Activated naive CD4-positive, alpha-beta T cell treated with anti-CD3 and anti-CD28 coated beads, Interleukin-2, amount 50 U/mL, for 72 hours (primary cell): ENCODE data around the gene EHMT2. TPM values are rescaled to one million over a fixed set of nuclear protein-coding genes. Genes with fewer than 3 reads are reported as not detected.

Source experiments
- ATAC-seq, 2 donors: fragments of 150-1000 bp; cut with Tn5 transposase; 2 replicates each; pipeline ENCODE4 v1.10.0; 2021; ENCODE audit warnings: mild to moderate bottlenecking in 2 of 2, moderate library complexity in 2 of 2
- DNase-seq, 2 donors: peaks; one replicate each; pipeline ENCODE4 v3.0.0; 2021 to 2022; ENCODE audit warnings: low spot score in 2 of 2
- H3K27ac Mint-ChIP-seq, 2 donors: one replicate each; pipeline ENCODE4 v1.8.0; 2022; ENCODE audit warnings: mild to moderate bottlenecking in 2 of 2, mixed read lengths in 2 of 2
- H3K36me3 Mint-ChIP-seq, 2 donors: one replicate each; pipeline ENCODE4 v1.8.0; 2022; ENCODE audit warnings: mixed read lengths in 2 of 2
- H3K9me3 Mint-ChIP-seq, 2 donors: one replicate each; pipeline ENCODE4 v1.8.0; 2022; ENCODE audit warnings: mixed read lengths in 2 of 2
- total RNA-seq, 2 donors: library from RNA; stranded (reverse); gene quantifications; one replicate each; pipeline ENCODE4 v1.2.3, GENCODE V29; 2022

The EHMT2 gene
- total RNA-seq, 2 donors from 2014 or later = 40.1 to 58.5 TPM

DNA sequence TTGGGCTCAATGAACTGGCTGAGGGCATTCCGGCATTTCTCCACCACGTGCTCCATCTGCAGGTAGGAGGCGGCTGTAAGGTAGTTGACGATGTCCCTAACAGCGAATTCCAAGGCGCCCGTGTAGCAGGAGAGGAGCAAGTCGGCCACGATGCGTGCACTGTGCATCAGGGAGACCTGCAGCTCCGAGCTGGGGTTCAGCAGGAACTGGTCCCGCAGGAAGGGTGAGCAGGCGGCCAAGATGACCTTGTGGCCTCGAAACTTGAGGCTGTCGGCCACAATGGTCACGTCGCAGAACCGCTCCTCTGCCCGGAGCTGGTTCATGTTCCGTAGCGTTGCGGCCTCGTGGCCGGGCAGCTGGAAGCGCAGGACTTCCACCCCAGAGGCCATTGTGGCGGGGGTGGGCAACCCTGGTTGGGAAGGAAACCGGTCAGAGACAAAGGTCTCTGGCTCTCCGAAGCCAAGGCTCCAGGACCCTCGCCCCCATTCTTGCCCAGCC is 3.5 kb upstream of the EHMT2 start:
- DNase-seq (no peak), ATAC-seq (no peak)
- peaks cover 6 to 11% of the 10 kb centered on the region in 2 donors for H3K36me3 Mint-ChIP-seq
- H3K9me3 Mint-ChIP-seq = no peaks in the 10 kb centered on the region
- no peak overlapping the region for H3K27ac Mint-ChIP-seq

DNA sequence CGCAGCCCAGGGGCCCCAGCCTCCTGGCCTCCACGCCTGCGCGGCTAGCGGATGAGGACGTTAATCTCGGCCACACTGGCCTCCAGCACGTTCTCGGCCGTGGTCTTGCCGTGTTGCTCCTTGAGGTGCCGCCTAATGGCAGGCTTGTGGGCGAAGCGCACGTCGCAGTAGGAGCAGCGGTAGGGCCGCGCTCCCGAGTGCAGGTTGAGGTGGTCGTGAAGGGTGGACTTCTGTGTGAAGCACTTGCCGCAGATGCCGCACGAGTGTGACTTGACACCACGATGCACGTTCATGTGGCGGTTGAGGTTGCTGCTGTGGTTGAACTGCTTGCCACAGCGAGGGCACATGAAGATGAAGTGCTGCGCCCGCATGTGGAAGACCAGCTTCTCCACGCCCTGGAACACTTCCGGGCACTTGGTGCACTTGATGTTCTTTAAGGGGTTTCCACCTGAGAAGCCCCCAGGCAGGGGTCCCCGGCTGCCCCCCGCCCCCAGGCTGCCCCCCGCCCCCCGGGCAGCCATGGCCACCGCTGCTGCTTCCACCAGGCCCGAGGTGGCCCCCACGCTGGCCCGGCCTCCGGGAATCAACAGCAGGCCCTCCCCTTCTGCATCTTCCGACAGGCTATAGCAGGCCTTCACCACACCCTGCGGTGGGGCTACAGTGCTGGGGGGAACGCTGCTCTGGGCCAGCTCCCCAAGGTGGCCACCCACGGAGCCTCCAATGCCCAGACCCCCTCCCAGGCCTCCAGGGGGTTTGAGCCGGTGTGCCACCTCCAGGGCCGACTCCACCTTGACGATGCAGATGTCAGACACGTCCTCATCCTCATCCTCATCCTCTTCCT is 2.6 kb upstream of the EHMT2 start:
- DNase-seq (no peak), ATAC-seq (no peak)
- H3K36me3 Mint-ChIP-seq = peaks cover 6 to 11% of the 10 kb centered on the region in 2 donors
- no peaks in the 10 kb centered on the region for H3K9me3 Mint-ChIP-seq
- H3K27ac Mint-ChIP-seq = peak overlapping the region in 1 of 2 donors; percentile 93

DNA sequence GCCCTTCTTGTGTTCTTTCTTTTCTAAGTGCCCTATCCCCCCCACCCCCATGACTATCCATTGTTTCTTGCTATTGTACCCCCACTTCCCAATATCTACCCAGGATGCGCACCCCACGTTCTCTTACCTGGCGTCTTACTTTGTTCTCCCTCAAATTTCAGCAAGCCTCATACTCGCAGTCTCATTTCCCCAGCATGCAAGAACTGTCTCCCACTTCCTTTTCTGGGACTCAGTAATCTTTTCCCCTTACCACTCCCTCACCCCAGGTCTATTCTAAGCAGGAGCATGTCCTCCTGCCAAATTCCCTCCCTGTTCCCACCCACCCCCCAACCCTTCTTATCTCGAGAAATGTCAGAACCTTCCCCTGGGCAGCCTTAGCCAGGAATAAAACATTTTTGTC is 1.7 kb upstream of the EHMT2 start:
- DNase-seq (no peak), ATAC-seq (no peak)
- no peaks in the 10 kb centered on the region for H3K9me3 Mint-ChIP-seq
- H3K36me3 Mint-ChIP-seq = peaks cover 6 to 11% of the 10 kb centered on the region in 2 donors
- H3K27ac Mint-ChIP-seq = peak overlapping the region; percentile 91 to 93

DNA sequence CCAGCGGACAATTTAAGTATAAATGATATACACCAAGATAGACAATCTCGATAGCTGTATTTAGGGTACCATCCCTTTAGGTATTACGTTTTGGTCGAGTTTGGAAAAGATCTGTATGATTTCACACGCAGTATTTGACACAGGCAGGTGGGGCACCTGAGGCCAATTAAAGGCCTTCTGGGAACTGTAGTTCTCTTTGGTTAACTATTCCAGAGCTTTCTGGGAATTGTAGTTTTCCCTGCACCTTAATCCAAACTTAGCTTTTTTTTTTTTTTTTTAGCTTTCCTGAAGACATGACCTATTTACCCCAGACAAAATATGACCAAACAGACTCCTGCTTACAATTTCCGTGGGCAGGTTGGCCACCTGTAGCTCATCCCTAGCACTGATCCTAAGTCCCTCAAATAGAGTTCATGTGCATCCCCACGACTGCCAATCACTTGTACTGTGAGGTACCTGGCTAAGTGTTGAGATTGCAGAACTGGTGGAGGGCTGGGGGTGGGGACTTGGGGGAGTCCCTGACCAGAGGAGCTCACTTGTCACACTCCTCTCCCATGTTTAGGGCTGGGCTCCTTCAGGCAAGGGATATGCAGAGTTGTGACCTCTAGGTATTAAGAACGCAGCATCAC is 999 bp upstream of the EHMT2 start:
- DNase-seq (no peak), ATAC-seq (peak; percentile 13 to 40)
- peaks cover 6 to 11% of the 10 kb centered on the region in 2 donors for H3K36me3 Mint-ChIP-seq
- H3K9me3 Mint-ChIP-seq = no peaks in the 10 kb centered on the region
- H3K27ac Mint-ChIP-seq = peak overlapping the region; percentile 93 to 96

DNA sequence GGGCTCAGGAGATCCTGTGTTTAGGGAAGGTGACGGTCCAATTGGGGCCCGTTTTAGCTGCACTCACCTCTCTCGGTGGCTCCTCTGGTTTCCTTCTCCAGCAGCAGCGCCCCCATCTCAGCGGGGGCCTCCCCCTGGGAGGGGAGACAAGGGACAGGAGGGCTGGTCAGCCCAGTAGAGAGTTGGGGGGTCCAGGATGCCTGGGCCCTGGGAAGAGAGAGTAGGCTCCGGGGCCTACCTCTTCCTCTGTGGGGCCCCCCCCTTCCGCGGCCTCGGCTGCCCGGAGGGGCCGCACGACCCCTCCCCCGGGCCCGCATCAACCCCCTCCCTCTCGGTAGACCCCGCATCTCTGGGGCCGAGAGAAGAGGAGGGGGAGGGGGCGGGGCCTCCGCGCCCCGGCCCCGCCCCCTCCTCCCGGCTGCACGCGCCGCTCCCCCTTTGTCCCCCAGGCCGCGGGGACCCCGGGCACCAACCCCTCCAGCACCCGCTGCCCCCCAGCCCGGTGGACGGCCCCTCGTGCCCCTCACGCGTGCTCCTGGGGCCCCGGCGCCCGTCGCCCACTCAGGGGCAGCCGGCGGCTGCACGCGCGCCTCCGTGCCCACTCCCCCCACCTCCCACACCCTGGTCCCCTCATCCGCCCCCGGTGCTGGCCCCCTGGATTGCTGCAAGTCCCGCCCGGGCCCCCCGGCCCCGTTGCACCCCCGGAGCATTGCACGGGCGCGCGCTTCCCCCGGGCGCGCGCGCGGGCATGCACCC is 464 bp downstream of the EHMT2 start:
- ATAC-seq = peak; percentile 0 to 2
- DNase-seq = no peak
- Mint-ChIP-seq H3K36me3 (peaks cover 11 to 12% of the 10 kb centered on the region in 2 donors), H3K9me3 (no peaks in the 10 kb centered on the region), H3K27ac (peak overlapping the region; percentile 93 to 96)

DNA sequence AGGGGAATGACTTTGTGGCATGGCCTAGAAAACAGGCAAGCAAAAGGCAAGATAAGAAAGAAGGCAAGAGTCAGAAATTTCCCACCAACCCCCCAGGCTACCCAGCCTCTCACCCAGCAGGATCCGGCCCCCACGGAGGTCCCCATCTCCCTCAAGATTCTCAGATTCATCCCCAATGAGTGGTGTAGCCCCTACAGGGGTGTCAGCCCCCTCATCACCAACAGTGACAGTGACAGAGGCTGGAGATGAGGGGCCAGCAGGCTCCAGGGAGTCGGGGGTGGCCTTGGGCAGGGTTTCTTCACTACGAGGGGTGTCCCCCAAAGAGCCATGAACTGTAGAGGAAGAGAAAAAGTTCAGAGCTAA is 1.0 kb downstream of the EHMT2 start:
- Mint-ChIP-seq H3K9me3 (no peaks in the 10 kb centered on the region), H3K27ac (peak overlapping the region; percentile 86 to 96), H3K36me3 (peaks cover 11 to 14% of the 10 kb centered on the region in 2 donors)
- ATAC-seq (no peak), DNase-seq (no peak)

DNA sequence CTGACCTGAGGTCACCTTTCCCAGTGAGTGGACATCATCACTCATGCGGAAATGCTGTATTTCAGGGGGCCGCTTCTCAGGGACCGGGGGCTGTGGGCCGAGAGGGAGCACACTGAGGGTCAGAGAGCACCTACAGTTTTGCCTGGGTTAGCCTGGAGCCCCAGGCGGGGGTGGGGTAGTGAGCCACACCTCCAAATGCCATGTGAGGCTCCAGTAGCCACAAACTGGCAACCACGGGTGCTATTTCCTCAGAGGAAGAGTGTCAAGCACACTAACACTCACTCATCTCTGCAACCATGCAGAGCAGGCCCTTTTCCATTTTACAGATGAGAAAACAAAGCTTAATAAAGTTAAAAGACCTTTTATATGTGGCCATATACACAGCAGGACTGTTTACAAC is 4.7 kb downstream of the EHMT2 start:
- Mint-ChIP-seq H3K27ac (no peak overlapping the region), H3K36me3 (peaks cover under 1 to 8% of the 10 kb centered on the region in 2 donors), H3K9me3 (no peaks in the 10 kb centered on the region)
- no peak for DNase-seq
- no peak for ATAC-seq

DNA sequence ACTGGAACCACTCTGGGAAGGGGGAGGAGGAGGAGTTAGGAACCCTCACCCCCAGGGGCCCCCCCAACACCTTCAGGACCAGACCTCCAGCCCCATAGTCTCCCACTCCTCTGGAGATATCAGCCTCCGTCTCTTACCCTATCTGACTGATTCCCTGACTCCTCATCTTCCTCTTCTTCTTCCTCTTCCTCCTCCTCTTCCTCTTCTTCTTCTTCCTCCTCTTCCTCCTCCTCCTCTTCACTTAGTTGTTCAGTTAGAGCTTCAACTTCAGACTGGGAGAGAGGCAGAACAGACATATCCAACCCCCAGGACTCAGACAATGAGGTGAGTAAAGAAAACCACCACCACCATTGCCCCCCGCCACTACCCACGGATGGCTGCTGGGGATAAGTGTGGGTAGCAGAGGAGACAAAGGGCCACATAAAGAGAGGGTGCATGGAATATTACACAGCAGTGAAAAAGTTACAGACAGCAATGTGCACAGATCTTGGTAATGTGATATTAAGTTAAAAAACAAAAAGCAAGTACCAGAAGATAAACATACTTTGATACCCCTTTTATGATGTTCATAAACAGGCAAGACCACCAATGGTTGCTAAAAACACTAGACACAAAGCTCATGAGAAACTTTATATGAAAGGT is 8.0 kb downstream of the EHMT2 start:
- ATAC-seq (no peak), DNase-seq (no peak)
- peaks cover 5 to 8% of the 10 kb centered on the region in 2 donors for H3K36me3 Mint-ChIP-seq
- peak overlapping the region in 1 of 2 donors; percentile 13 for H3K27ac Mint-ChIP-seq
- no peaks in the 10 kb centered on the region for H3K9me3 Mint-ChIP-seq

DNA sequence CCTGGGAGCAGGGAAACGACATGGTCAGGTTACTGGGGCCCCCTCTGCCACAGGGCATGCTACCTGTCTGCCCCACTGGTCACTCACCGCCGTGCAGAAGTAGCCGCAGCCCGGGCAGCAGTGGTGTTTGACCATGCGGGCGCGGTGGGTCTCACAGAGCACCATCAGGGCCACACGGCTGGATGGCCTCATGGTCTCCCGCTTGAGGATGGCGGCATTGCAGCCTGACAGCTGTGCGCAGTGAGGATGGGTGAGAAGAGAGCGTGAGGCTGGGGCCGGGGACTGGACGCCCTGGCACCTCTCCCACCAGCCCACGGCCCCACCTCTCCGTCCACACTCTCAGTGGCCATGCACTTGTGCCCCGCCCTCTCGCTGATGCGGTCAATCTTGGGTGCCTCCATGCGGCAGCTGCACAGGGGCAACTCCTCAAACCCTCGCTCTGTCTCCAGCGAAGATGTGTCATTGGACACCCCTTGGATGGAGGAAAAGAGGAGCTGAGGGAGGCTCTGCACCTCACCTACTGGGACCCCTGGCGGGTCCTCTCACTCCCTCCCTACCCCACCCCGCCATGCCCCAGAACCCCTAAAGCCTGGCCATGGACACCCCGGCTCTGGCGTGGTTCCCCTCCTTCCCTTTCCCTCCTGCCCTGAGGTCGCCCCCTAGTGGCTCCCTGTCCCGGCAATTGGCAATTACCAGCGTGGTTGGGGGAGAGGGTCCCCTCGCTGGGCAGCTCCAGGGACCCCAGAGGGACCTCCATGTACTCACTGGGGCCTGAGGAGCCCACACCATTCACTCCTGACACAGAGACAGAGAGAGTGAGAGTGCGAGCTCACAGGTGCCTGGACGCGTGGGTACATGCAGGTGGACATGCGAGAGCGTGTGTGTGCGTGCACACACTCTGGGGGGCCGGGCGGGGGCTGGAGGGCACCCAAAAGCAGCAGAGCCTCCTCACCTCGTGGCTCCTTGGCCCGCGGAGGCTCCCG is 8.9 kb downstream of the EHMT2 start:
- DNase-seq = peak in 1 of 2 donors; percentile 79
- Mint-ChIP-seq H3K36me3 (peaks cover 5 to 8% of the 10 kb centered on the region in 2 donors), H3K9me3 (no peaks in the 10 kb centered on the region), H3K27ac (peak overlapping the region in 1 of 2 donors; percentile 13)
- peak; percentile 50 to 60 for ATAC-seq

DNA sequence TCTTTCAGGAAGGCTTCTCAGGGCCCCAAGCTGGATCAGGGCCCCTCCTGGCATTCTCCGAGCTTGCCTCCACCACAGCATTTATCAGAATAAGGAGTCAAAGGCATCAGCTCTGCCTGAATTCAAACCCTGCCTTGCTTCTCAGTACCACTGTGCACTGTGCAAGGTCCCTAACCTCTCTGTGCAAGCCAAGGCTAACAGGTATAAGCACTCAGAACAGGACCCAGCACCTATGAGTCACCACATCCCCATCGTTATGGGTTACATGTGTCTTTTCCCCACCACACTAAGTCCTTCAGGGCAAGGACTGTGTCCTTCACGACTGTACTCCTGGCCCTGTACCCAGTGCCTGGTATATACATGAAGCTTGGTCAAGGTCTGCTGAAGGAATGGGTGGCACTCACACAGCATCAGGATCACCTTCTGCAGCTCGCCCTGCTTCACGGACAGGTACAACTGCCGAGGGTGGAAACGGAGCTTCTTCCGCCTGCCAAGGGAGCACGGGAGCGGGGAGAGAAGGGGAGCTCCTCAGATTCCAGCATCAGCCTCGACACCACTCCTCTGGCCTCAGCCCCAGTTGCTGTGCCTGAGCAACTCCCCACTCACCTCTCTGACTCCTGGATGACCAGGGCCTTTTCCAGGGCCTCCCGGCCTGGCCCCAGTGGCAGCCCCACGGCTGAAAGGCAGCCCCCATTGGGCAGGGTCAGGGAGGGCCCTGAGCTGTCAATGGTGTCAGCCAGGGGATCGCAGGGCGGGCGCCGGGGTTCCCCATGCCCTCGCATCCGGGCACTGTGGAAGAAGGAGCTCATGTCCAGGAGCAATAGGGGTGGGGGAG is 10.1 kb downstream of the EHMT2 start:
- H3K9me3 Mint-ChIP-seq = no peaks in the 10 kb centered on the region
- H3K27ac Mint-ChIP-seq = no peak overlapping the region
- DNase-seq = no peak
- peak; percentile 32 to 43 for ATAC-seq
- peaks cover 5 to 6% of the 10 kb centered on the region in 2 donors for H3K36me3 Mint-ChIP-seq

DNA sequence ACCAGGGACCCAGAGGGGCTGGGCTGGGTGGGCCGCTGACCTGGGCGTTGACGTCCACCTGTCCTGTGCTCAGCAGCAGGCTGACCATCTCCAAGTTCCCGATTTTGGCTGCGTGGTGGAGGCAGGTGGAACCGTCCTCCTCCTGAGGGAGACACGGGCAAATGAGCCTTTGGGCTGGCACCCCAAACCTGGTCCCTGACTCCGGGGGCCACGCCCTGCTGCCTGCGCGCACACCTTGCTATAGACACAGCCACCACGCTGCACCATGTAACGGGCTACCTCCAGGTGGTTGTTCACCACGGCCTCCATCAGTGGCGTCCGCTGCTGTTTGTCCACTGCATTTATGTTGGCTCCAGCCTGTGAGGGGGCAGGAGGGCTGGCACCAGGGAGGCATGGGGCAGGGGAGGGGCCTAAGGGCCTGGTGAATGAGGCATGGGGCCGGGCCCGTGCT is 10.9 kb downstream of the EHMT2 start:
- no peak for ATAC-seq
- Mint-ChIP-seq H3K27ac (no peak overlapping the region), H3K36me3 (peaks cover under 1 to 6% of the 10 kb centered on the region in 2 donors), H3K9me3 (no peaks in the 10 kb centered on the region)
- no peak for DNase-seq

DNA sequence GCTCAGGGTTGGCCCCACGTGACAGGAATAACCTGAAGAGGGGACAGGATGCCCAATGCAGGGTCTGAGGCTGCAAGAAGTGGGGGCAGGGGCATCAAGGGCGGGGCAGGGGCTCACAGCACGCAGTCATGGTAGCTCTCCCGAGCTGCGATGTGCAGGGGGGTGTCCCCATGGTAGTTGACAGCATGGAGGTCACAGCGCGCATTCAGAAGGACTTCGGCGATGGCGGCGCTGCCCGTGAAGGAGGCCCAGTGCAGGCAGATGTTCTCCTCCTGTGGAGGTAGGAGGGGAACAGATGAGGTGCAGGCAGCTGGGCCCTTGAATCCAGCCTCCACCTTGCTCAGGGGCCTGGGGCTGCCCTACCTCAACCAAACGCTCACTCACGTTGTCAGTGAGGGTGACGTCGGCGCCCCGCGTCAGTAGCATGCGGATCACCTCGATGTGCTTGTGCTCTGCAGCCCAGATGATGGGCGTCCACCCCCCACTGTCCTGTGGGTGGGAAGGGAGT is 12.9 kb downstream of the EHMT2 start:
- H3K9me3 Mint-ChIP-seq = no peaks in the 10 kb centered on the region
- no peak overlapping the region for H3K27ac Mint-ChIP-seq
- no peak for DNase-seq
- H3K36me3 Mint-ChIP-seq = peaks cover 9 to 13% of the 10 kb centered on the region in 2 donors
- ATAC-seq = no peak

DNA sequence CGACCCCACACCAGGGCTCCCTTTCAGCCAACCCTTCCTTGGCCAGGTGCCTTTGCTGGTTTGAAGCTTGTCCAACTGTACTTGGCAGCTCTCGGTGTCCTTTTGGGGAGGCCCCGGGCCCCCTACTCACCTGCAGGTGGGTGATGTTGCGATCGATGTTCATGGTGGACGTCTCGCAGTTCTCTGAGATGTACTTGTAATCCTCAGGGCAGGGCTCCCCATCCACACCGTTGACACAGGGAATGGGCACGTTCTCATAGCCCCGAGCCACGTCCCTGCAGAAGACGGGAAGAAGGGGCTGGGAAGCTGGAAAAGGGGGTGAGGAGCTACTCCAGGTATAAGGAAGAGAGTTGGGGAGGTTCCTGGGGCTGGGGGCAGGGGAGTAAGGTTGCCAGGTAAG is 13.8 kb downstream of the EHMT2 start:
- Mint-ChIP-seq H3K36me3 (peaks cover 9 to 13% of the 10 kb centered on the region in 2 donors), H3K9me3 (no peaks in the 10 kb centered on the region), H3K27ac (no peak overlapping the region)
- DNase-seq = no peak
- ATAC-seq = no peak

DNA sequence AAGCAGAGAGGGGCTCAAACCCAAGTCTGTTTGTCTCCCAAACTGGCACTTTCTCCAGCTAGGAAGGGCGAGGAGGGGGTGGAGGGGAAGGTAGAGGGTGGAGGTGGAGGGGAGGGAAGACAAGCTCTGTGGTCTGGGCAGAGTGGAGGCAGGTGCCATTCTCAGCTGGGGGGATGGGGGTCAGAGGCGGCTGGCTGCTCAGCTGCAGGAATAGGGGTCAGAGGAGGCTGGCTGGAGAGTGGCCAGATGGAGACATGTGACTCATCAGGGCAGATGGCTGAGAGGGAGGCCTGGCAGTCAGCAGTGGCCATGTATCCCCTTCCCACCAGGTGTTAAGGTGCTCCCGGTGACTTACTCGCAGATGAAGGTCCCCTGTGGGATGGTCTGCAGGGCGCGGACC is 15.2 kb downstream of the EHMT2 start:
- Mint-ChIP-seq H3K27ac (no peak overlapping the region), H3K36me3 (peaks cover 9 to 13% of the 10 kb centered on the region in 2 donors), H3K9me3 (no peaks in the 10 kb centered on the region)
- ATAC-seq (no peak), DNase-seq (no peak)
